ENCODE data around the gene MACROD2.
"Not testable (repeated sequence)": the region's sequence is repeated elsewhere in the genome, so short reads cannot be mapped to it uniquely, and the experiment has no call there.

The MACROD2 gene

GRCh38 chr20:15767999-15768741 is 1772.9 kb downstream of the MACROD2 start:
- no peak for DNase-seq
- intact Hi-C loops (cut with DNase I), result no loop called here

- no peak for DNase-seq
- intact Hi-C loops (cut with DNase I), result no loop called here
Measured at GRCh38 chr20:15772826-15773225, 1777.5 kb downstream of the MACROD2 start.

- intact Hi-C loops (cut with DNase I), result no loop called here
- no peak for DNase-seq
Measured at GRCh38 chr20:15774926-15775325, 1779.6 kb downstream of the MACROD2 start.

- no peak for DNase-seq
Measured at GRCh38 chr20:15776770-15777466, 1781.6 kb downstream of the MACROD2 start.

GRCh38 chr20:15784020-15784419 is 1788.7 kb downstream of the MACROD2 start:
- intact Hi-C loops (cut with DNase I), result no loop called here
- DNase-seq, result no peak

More at GRCh38 chr20:15776770-15777466, 1781.6 kb downstream of the MACROD2 start:
- intact Hi-C loops (cut with DNase I), result no loop called here

DNA sequence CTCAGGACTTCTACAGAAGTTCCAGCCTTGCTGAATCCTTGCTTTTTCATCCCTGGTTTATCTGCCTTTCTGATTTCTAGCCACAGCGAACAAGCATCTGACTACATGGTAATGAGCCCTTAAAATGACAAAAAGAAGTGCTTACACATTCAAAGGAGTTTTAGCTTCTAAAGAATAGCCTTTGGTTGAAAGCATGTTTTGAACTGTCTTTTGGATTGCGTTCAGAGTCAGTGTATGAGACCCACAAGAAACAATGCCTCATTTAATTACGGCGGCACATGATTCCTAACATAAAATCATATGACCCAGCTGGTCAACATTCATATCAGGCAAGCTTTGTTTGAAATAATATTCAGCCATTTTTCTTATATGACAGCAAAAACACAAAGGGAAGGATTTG is 1793.8 kb downstream of the MACROD2 start:
- intact Hi-C loops (cut with DNase I), result no loop called here
- peak in 24 of 42 donors; percentile 6 to 84 (median 32) for DNase-seq

DNA sequence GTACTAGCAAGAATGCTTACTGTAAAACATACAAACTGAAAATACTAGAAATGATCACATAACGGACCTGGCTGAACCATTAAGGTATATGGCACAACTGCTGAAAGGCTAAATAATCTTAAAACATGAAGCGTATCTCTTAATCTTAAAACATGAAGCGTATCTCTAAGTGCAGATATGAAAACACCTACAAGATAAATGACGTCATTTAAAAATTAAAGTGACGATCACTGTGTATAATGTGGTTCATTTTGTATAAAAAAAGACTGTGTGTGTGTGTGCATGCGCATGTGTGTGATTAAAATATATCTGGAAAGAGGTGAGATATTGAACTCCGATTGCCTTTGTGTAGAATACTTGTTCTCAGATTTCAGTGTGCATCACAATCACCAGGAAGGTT is 1797.5 kb downstream of the MACROD2 start:
- no peak for DNase-seq
- intact Hi-C loops (cut with DNase I), result no loop called here

- no peak for DNase-seq
- intact Hi-C loops (cut with DNase I), result no loop called here
Measured at GRCh38 chr20:15794409-15794808, 1799.1 kb downstream of the MACROD2 start.

GRCh38 chr20:15795305-15796019 is 1800.1 kb downstream of the MACROD2 start:
- intact Hi-C loops (cut with DNase I), result no loop called here

DNA sequence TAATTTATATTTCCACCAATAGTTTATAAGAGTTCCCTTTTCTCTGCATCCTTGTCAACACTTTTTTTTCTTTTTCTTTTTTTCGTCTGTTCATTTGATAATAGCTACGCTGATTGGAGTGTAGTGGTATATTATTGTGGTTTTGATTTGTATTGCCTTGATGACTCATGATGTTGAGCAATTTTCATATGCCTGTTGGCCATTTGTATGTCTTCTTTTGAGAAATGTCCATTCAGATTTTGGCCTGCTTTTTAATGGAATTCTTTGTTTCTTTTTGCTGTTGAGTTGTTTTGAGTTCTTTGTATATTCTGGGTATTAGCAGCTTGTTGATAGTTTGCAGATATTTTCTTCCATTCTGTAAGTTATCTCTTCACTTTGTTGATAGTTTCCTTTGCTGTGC is 1804.6 kb downstream of the MACROD2 start:
- no peak for DNase-seq
- intact Hi-C loops (cut with DNase I), result no loop called here

More at GRCh38 chr20:15795305-15796019, 1800.1 kb downstream of the MACROD2 start:
- DNase-seq, result peak in 1 of 42 donors; percentile 9

GRCh38 chr20:15802020-15802419 is 1806.7 kb downstream of the MACROD2 start:
- intact Hi-C loops (cut with DNase I), result no loop called here
- DNase-seq, result no peak

DNA sequence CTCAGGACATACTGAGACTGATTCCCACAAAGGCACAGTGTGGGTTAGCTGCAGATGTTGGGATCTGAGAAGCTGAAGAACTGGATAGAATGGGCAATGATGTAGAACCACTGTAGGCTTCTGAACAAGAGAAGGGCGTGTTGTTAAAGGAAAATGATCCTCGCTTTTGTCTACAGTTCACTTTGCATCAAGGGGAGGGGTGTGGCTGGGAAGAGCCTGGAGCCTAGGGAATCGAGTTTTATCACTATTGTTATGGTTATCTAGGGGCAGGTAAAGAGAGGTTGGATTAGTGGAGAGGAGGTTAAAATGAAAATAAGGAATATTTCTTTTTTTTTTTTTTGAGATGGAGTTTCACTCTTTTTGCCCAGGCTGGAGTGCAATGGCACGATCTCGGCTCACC is 1809.8 kb downstream of the MACROD2 start:
- no peak for DNase-seq
- intact Hi-C loops (cut with DNase I), result no loop called here

DNA sequence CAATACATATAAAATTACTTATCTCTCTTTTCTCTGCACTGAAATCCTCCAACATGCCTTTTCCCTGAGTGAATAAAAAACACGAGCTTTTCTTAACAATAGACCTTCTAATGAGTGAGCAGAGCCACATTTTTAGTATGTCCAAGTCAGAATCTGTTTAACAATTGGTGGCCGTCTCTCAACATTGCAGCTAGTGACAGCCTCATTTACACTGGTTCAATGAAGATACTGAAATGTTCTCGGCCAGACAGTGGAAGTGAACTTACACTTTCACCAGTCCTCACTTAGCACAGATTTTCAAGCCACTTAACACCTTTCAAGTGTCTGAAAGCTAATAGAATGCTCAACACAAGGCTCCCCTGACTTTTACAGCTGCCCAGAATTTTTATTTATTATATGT is 1810.8 kb downstream of the MACROD2 start:
- no peak for DNase-seq
- intact Hi-C loops (cut with DNase I), result no loop called here

DNA sequence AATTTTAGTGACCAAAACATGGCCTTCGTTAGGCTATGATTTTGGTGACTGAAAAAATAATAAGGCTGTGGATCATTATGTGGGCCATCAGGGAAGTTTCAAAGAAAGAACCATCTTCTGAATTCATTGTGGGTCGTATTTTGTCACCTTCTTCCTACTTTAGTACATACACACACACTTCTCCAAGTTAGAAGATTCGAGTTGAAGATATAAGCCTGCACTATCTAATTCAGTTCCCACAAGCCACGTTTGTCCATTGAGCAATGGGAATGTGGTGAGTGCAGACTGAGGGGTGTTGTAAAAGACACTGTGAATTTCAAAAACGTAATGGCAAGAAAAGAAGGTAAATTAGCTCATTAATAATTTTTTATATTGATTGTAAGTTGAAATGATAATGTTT is 1812.0 kb downstream of the MACROD2 start:
- no peak for DNase-seq
- intact Hi-C loops (cut with DNase I), result no loop called here

DNA sequence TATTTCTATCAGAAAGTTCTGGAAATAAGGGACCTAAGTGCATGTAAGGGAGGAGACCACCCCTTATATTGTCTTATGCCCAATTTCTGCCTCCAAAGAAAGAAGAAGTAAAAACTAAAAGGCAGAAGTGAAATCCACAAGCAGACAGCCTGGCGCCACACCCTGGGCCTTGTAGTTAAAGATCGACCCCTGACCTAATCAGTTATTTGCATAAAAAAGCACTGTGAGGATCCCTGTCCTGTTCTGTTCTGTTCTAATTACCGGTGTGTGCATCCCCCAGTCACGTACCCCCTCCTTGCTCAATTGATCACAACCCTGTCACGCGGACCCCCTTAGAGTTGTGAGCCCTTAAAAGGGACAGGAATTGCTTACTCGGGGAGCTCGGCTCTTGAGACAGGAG is 1812.5 kb downstream of the MACROD2 start:
- DNase-seq; intact Hi-C loops (cut with DNase I): not testable (repeated sequence)

- DNase-seq, result no peak
- intact Hi-C loops (cut with DNase I), result no loop called here
Measured at GRCh38 chr20:15811951-15812350, 1816.6 kb downstream of the MACROD2 start.

- no peak for DNase-seq
- intact Hi-C loops (cut with DNase I), result no loop called here
Measured at GRCh38 chr20:15812696-15813095, 1817.4 kb downstream of the MACROD2 start.

GRCh38 chr20:15814360-15814759 is 1819.0 kb downstream of the MACROD2 start:
- DNase-seq, result no peak
- intact Hi-C loops (cut with DNase I), result no loop called here

- no peak for DNase-seq
- intact Hi-C loops (cut with DNase I), result no loop called here
Measured at GRCh38 chr20:15814911-15815310, 1819.6 kb downstream of the MACROD2 start.

GRCh38 chr20:15817351-15817750 is 1822.0 kb downstream of the MACROD2 start:
- intact Hi-C loops (cut with DNase I), result no loop called here

More at GRCh38 chr20:15817351-15817750, 1822.0 kb downstream of the MACROD2 start:
- DNase-seq, result no peak

Measured in head of caudate nucleus (tissue), 42 donors.